DMS114 treated with DMSO at 0.1 percent for 48 hours (cell line): ENCODE results near the gene THOC5.
"Not testable (repeated sequence)": the region's sequence is repeated elsewhere in the genome, so short reads cannot be mapped to it uniquely, and the experiment has no call there.

Source experiments
- DNase-seq: peaks from one replicate; lab custom pipeline; 2025; ENCODE audit not compliant: unreplicated experiment; lab: John Stamatoyannopoulos, UW

Gene THOC5

DNA sequence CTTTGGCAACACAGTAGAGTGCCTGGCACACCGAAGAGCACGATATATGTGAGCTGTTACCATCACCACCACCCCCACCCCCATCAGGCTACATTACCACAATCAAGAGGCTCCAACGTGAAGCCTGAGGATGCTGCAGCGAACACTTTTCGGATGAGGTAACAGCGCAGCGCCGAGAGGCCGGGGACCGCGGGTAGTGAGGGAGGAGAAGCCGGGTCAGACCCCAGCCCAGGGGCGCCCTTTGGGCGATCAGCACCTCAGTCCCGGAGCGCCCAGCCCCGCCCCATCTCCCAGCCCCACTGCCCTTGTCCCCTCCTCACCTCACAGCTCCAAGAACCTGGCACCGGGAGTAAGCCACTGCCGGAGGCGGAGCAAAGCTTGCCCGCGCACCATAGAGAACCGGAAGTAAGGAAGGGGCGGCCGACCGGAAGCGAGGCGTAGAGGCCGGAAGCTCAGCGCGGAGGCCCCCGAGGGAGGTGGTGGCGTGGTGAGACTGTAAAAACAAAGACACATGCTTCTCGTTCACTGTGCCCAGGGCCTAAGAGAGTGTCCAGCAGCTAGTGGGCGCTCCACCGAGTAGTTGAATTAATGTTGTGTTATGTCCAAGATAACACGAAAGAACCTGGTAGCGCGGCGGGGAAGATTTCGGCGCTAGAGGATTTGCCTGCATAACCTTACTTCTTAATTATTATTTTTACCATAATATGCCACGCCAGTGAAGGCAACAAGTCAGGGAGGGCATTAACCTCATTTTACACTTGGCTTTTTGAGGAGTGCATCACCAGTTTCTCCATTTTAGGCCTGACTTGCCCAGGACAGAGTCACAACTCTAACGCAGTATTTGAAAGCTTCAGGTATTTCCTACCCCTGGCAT lies at the start of gene THOC5:
THOC5 (minus strand) TSS at position 407 of the 874 bp plus-strand sequence. CDS start 4,610 bp downstream, outside the sequence.
- DNase-seq = peak; percentile 89

DNA sequence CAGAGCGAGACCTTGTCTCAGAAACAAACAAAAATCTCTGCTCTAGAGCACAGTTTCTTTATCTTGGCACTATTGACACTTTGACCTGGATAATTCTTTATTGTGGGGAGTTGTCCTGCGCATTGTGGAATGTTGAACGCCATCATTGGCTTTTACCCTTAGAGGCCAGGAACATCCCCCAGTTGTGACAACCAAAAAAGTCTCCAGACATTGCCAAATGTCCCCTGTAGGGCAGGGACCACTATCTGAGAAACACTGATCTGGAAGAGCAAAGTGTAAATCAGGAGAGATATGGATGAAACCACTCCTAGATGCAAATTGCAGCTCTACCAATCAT lies 45.1 kb upstream of the THOC5 start:
- DNase-seq = no peak

DNA sequence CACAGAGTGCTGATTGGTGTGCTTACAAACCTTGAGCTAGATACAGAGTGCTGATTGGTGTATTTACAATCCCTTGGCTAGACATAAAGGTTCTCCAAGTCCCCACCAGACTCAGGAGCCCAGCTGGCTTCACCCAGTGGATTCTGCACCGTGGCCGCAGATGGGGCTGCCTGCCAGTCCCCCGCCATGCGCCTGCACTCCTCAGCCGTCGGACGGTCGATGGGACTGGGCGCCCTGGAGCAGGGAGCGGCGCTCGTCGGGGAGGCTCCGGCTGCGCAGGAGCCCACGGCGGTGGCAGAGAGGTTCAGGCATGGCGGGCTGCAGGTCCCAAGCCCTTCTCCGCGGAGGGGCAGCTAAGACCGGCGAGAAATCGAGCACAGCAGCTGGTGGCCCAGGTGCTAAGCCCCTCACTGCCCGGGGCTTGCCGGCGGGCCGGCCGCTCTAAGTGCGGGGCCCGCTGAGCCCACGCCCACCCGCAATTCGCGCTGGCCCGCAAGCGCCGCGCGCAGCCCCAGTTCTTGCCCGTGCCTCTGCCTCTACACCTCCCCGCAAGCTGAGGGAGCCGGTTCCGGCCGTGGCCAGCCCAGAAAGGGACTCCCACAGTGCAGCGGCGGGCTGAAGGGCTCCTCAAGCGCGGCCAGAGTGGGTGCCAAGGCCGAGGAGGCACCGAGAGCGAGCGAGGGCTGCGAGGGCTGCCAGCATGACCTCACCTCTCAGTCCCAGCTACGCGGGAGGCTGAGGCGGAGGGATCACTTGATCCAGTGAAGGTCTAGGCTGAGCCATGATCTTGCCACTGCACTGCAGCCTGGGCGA lies 44.5 kb upstream of the THOC5 start:
- not testable (repeated sequence) for DNase-seq

DNA sequence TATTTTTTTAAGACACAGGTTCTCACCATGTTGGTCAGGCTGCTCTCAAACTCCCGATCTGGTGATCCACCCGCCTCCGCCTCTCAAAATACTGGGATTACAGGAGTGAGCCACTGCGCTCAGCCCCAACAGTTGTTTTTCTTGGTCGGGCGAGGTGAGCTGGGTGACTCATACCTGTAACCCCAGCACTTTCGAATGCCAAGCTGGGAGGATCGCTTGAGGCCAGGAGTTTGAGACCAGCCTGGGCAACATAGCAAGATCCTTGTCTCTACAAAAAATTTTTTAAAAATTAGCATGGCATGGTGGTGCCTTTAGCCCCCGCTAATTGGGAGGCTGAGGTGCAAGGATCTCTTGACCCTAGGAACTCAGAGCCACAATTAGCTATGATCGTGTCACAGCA lies 42.9 kb upstream of the THOC5 start:
- DNase-seq = no peak

DNA sequence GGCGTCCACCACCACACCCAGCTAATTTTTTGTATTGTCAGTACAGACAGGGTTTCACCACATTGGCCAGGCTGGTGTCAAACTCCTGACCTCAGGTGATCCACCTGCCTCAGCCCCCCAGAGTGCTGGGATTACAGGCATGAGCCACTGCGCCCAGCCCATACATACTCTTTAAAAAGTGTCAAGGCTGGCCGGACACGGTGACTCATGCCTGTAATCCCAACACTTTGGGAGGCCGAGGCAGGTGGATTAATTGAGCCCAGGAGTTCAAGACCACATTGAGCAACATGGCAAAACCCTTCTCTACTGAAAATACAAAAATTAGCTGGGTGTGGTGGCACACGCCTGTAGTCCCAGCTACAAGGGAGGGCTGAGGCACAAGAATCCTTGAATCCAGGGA lies 40.9 kb upstream of the THOC5 start:
- DNase-seq = not testable (repeated sequence)

DNA sequence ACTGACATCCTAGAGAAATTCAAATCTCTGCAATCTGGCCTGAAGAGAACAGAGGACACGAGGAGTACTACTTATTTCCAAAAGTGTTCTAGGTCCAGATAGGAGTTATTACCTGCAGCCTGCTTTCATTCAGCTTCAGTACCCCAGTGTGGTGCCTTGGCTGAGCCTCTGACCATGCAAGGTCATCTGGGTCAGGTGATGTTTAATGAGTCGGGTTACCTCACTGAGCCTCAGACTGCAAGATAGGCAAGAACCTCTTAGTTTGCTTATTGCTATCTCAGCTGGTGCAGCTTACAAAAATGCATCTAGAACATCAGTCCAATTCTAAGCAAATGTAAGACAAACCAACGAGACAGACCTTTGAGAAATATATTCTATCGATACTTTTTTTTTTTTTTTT lies 40.4 kb upstream of the THOC5 start:
- no peak for DNase-seq

DNA sequence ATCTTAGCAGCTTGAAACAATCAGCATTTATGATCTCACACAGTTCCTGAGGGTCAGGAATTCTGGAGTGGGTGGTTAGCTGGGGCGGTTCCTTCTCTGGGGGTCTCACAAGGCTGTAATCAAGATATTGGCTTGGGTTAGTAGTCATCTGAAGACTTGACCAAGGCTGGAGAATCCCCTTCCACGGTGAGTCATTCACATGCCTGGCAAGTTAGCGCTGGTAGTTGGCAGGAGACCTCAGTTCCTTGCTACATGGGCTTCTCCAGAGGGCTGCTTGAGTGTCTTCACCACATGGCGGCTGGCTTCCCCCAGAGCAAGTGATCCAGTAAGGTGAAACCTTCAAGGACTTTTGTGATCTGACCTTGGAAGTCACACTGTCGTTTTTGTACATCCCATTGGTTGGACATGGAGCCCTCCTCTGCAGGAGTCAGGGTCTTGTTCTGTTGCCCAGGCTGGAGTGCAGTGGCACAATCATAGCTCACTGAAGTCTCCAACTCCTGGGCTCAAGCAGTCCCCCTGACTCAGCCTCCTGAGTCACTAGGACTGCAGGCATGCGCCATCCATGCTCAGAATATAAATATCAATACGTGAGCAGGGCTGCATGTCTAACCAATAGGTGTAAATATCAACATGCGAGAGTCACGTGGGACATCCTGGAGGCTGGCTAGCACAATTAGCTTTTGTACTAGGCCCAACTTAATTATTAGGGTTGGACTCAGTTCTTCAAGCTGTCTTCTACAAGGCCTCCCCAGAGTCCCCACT lies 34.6 kb upstream of the THOC5 start:
- DNase-seq = no peak

DNA sequence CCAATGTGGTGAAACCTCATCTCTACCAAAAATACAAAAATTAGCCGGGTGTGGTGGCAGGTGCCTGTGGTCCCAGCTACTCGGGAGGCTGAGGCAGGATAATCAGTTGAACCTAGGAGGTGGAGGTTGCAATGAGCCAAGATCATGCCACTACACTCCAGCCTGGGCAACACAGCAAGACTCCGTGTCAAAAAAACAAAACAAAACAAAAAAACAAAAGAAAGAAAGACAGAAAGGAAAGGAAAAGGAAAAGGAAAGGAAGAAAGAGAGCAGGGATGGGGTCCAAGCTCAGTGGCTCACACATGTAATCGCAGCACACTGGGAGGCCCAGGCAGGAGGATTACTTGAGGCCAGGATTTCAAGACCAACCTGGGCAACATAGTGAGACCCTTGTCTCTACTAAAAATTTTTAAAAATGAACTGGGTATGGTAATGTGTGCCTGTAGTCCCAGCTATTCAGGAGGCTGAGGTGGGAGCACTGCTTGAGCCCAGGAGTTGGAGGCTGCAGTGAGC lies 32.7 kb upstream of the THOC5 start:
- DNase-seq = not testable (repeated sequence)

DNA sequence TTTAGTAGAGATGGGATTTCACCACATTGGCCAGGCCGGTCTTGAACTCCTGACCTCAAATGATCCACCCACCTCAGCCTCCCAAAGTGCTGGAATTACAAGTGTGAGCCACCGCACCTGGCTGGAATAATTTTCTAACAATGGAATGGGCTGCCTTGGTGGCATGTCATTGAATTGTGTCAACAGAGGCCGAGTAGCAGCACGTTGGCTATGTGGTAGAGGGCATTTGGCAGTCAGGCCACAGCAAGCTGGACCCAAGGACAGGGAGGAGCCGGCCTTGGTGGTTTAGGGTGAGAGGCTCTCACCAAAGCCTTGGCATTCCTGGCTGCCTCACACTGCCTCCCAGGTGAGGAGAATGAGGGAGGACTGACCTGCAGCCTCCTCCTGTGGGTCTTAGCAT lies 31.4 kb upstream of the THOC5 start:
- no peak for DNase-seq

DNA sequence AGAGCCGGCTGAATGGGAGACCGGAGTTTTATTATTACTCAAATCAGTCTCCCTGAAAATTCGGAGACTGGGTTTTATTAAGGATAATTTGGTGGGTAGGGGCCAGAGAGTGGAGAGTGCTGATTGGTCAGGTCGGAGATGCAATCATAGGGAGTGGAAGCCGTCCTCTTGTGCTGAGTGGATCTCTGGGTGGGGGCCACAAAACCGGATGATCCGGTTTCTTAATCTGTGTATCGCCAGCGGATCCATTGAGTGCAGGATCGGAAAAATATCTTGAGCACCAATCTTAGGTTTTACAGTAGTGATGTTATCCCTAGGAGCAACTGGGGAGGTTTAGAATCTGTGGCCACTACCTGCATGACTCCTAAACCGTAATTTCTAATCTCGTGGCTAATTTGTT lies 28.2 kb upstream of the THOC5 start:
- no peak for DNase-seq

DNA sequence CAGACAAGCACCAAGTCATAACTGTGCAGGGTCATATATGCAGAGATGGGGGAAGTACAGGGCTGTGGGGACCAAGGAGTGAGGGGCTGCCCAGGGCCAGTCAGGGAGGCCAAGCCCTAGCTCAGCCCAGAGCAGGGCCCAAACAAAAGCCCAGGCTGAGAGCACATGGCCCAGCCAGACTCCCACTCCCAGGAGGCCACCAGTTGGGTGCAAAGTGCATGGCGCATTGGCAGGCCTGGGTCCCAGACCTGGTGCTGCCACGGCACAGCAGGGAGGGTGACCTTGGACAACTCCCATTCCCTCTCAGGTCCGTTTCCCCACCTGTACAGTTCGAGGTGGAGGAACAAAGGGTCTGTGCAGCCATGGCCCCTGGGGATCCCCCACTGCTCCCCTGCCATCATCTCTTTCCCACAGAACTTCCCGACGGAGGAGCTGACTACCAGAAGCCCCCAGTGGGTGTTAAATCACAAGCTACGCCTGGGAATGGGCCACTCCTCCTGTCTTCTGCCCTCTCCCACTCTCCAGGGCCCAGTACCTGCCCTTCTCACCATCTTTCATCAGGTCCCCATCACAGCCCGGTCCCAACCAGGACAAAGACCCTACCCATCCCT lies 26.7 kb upstream of the THOC5 start:
- DNase-seq = no peak

DNA sequence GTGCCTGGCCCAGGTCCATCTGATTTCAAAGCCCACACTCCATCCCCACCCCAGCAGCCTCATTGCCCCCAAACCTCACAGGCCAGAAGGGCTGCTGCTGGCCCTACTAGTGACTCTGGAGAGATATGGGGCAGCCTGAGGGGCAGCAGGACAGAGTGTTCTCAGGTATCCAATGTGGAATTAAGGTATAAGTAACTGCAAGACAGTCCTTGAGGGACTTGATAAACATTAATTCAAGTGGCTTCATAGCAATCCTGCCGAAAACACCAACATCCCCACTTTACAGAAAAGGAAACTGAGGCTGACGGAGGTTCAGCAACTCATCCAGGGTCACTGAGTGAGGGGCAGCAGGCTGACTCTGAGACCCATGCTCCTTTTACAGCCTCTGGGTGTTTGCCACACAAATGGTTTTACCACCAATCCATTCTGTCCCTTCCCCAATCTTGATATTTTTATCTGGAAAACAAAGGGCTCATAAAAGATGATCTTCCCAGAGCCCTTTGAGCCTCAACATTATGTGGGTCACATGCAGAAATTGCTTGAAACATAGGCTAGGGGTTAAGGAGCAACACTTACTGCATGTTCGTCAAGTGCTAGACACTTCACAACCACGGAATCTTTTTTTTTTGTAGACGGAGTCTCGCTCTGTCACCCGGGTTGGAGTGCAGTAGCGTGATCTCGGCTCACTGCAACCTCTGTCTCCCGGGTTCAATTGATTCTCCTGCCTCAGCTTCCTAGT lies 25.1 kb upstream of the THOC5 start:
- no peak for DNase-seq

DNA sequence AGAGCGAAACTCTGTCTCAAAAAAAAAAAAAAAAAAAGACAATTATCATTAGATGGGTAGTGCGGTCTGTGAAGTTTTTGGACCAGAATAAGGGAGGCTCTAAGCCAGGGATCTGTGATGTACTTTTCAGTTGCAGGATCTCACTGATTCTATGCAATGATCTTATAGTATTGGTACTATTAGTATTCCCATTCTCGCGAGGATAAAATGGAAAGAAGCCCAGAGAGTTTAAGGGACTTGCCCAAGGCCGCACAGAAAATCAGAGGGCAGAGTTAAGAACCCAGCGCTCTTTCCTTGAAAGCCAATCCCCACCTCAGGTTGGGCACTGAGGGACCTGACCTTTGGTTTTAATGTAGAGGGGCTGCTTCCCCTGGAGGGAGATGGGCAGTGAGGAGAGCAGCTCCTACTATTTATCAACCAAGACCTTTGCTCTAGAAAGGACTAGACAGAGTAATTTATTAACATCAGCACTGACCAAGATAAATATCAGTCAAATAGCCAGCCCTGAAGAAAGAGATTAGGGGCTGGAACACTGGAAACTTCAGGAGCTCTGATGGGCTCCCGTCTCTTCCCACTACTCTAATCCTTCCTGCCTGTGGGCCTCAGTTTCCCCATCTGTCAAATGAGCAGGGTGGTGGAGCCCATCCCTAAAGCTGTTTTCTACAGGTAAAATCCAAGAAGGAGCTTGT lies 21.3 kb upstream of the THOC5 start:
- DNase-seq = no peak

DNA sequence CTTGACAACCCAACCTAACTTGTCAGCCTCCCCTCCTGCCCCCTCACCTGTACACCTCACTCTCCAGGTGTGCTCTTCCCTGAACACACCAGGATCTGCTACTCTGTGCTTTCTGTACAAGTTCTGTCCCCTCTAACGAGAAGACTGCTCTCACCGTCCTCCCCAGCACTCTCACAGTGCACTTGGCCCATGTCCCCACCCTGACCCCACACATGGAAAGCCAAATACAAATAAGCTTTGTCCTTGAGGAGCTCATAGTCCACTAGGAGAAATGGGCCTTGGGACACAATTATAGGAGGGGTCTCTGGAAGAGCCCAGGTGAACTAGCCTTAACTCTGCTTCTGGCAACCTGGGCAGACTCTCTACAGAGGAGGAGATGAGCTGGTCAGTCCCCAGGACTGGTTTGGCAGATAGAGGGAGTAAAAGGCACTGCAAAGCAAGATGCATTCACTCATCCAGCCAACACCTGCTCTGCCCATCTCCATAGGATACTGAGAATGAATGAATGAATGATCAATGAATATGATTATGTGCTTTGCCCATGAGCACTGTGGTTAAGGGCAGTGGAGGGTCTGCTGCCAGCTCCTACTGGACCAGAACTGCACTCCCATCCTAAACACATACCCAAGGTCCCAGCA lies 17.5 kb upstream of the THOC5 start:
- DNase-seq = no peak

DNA sequence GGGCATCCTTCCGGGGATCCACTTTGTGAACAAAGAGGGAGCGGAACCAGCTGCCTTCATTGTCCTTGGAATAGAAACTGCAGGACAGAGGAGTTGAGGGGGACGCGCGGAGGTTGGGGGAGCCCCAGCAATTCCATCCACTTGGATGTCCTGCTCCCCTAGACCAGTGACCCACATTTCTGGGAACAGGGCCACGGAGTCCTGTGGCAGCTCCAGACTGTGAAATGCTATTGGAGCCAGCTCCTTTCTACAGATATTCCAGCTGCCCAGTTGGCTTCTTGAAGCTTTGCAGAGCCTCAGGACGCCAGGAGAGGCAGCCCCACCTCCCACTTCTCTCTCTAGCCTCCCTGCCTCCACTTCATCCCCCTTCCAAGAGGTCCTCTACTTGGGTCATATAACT lies 16.9 kb upstream of the THOC5 start:
- DNase-seq = no peak

DNA sequence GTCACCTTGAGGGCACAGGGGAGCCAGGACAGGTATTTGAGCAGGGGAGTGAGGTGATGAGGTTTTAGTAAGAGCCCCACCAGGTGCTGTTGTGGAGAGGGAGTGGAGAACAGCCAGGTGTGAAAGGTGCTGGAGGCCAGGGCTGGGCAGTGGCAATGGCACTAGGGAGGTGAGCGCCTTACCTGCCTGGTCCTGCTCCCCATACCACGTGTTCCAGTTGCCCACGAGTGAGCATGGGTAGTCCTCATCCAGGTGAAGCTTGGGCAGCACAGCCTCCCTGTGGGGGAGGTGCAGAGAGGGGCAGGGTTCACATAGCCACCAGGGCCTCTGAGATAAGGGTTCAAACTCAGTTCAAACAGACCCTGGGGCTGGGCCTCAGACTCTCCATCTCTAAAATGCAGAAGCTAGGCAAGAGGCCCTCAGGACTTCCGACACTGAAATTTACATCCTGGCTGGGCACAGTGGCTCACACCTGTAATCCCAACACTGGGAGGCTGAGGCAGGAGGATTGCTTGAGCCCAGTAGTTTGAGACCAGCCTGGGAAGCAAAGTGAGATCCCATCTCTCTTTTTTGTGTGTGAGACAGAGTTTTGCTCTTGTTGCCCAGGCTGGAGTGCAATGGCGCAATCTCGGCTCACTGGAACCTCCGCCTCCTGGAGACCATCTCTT lies 15.6 kb upstream of the THOC5 start:
- DNase-seq = no peak

DNA sequence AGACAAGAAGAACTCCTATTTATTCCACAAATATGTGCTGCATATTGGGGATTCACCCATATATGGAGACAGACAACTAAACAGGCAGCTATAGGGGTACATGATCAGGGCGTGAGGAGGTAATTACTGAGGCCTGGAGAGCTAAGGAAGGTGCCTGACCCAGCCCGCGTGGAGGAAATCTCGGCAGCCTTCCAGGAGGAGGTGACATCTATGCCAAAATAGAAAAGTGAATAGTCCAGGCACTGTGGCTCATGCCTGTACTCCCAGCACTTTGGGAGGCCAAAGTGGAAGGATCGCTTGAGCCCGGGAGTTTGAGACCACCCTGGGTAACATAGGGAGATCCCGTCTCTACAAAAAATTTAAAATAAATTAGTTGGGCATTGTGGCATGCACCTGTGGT lies 13.8 kb upstream of the THOC5 start:
- no peak for DNase-seq

DNA sequence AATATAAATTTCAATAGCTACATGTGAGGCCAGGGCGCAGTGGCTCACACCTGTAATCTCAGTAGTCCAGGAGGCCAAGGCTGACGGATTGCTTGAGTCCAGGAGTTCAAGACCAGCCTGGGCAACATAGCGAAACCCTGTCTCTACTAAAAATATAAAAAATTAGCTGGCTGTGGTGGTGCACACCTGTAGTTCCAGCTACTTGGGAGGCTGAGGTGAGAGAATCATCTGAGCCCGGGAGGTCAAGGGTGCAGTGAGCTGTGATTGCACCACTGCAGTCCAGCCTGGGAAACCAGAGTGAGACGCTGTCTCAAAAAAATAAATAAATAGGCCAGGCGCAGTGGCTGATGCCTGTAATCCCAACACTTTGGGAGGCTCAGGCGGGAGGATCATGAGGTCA lies 13.0 kb upstream of the THOC5 start:
- DNase-seq = not testable (repeated sequence)
